Breast epithelium (tissue), 4 donors: ENCODE results near the gene CYP4F2. TPM values are rescaled to one million over a fixed set of nuclear protein-coding genes. Genes with fewer than 3 reads are reported as not detected.
"Not testable (repeated sequence)": the region's sequence is repeated elsewhere in the genome, so short reads cannot be mapped to it uniquely, and the experiment has no call there.

ENCODE experiments used
- DNase-seq, 2 donors: peaks; one replicate each; pipeline ENCODE4 v3.0.0-alpha.2; 2019; ENCODE audit warnings: low spot score in 2 of 2
- H3K27ac ChIP-seq, 2 donors: fragments of 200-600 bp; sonication (generic) in 1 of 2; one replicate each; pipeline ENCODE4 v1.5.1; 2016 to 2019; ENCODE audit warnings: mild to moderate bottlenecking in 1 of 2
- H3K27me3 ChIP-seq, 2 donors: fragments of 200-600 bp; sonication (generic) in 1 of 2; one replicate each; pipeline versions ENCODE4 v1.5.1 to v1.6.0; 2017 to 2019; ENCODE audit warnings: control low read depth in 1 of 2, mild to moderate bottlenecking in 1 of 2
- H3K36me3 ChIP-seq: fragments of 200-600 bp; one replicate; pipeline ENCODE4 v1.5.1; 2019
- H3K4me1 ChIP-seq, 2 donors: fragments of 200-600 bp; sonication (generic); one replicate each; pipeline ENCODE4 v1.5.1; 2016 to 2019; ENCODE audit warnings: control low read depth in 1 of 2
- H3K4me3 ChIP-seq, 3 donors: fragments of 200-600 bp; sonication (generic); 1 replicate in 2 of 3; 2 replicates in 1 of 3; pipeline ENCODE4 v1.5.1; 2016 to 2019; ENCODE audit warnings: mild to moderate bottlenecking in 3 of 3, moderate library complexity in 2 of 3
- H3K9me3 ChIP-seq, 2 donors: fragments of 200-600 bp; sonication (generic) in 1 of 2; one replicate each; pipeline ENCODE4 v1.5.1; 2016 to 2019; ENCODE audit warnings: control low read depth in 1 of 2
- POLR2A ChIP-seq: fragments of 450-650 bp; IDR thresholded peaks from one replicate; pipeline ENCODE4 v1.6.1; 2016; ENCODE audit warnings: antibody characterized with exemption, mild to moderate bottlenecking, moderate library complexity
- POLR2AphosphoS5 ChIP-seq, 3 donors: sonication (generic); formaldehyde crosslinking; IDR thresholded peaks; one replicate each; pipeline ENCODE4 v1.6.1; 2017; ENCODE audit warnings: antibody characterized with exemption in 3 of 3
- intact Hi-C: fragments of 100-400 bp; cut with DNase I; formaldehyde crosslinking; loops from one replicate; pipeline ENCODE4 v1.15.1; 2023; ENCODE audit warnings: low total_unique reads
- total RNA-seq, 3 donors: library from RNA; depleted of rRNA; stranded (reverse); fragments of >200 nt; gene quantifications; one replicate each; pipeline ENCODE4 v1.1.0, GENCODE V29; 2016
- TF ChIP-seq, protein P1 (sequence below), 3 donors: fragments of 450-650 bp; IDR thresholded peaks; one replicate each; pipeline ENCODE4 v1.5.1; 2016 to 2017; ENCODE audit warnings: antibody characterized with exemption in 3 of 3, mild to moderate bottlenecking in 3 of 3, moderate library complexity in 3 of 3

CYP4F2 gene
- total RNA-seq, 3 donors from 2014 or later = under 0.01 TPM; not detected in 2

DNA sequence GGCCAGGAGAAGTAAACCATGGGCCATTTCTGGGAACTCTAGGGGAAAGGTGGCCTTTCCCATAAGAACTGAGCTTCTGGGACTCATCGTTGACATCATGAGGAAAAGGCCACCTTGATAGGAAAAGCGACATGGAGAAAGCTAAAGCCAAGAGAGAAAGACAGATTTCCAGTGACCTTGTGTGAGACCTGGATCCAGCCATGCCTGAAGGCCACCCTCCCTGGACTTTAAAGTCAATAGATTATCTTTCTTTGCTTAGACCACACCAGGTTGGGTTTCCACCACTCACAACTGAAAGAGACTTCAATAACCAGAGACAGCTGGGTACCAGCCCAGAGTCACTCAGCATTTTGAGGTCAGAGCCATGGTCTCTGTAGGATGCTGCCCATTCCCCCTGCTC is 3.5 kb downstream of the CYP4F2 start:
- Histone ChIP-seq H3K9me3 (no peaks in the 10 kb centered on the region), H3K36me3 (no peaks in the 10 kb centered on the region), H3K27ac (no peak overlapping the region), H3K4me3 (no peak overlapping the region), H3K4me1 (no peaks in the 10 kb centered on the region), H3K27me3 (peaks cover 0 to 12% of the 10 kb centered on the region in 2 donors)
- intact Hi-C loops = no loop called here
- TF ChIP-seq, protein P1, sequence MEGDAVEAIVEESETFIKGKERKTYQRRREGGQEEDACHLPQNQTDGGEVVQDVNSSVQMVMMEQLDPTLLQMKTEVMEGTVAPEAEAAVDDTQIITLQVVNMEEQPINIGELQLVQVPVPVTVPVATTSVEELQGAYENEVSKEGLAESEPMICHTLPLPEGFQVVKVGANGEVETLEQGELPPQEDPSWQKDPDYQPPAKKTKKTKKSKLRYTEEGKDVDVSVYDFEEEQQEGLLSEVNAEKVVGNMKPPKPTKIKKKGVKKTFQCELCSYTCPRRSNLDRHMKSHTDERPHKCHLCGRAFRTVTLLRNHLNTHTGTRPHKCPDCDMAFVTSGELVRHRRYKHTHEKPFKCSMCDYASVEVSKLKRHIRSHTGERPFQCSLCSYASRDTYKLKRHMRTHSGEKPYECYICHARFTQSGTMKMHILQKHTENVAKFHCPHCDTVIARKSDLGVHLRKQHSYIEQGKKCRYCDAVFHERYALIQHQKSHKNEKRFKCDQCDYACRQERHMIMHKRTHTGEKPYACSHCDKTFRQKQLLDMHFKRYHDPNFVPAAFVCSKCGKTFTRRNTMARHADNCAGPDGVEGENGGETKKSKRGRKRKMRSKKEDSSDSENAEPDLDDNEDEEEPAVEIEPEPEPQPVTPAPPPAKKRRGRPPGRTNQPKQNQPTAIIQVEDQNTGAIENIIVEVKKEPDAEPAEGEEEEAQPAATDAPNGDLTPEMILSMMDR (IDR thresholded peaks at IDR 0.05) = no peak
- TF ChIP-seq POLR2A = no peak
- no peak for TF ChIP-seq POLR2AphosphoS5 (IDR thresholded peaks at IDR 0.05)
- no peak for DNase-seq

GRCh38 chr19:15893477-15893876 is 4.4 kb downstream of the CYP4F2 start:
- H3K4me3 ChIP-seq = no peak overlapping the region
- H3K9me3 ChIP-seq = no peaks in the 10 kb centered on the region
- TF ChIP-seq POLR2A (no peak), POLR2AphosphoS5 (IDR thresholded peaks at IDR 0.05) (no peak)
- TF ChIP-seq, protein P1 (IDR thresholded peaks at IDR 0.05) = no peak
- H3K27me3 ChIP-seq = peaks cover 0 to 10% of the 10 kb centered on the region in 2 donors
- DNase-seq = no peak
- no peak overlapping the region for H3K27ac ChIP-seq
- no peaks in the 10 kb centered on the region for H3K4me1 ChIP-seq
- H3K36me3 ChIP-seq = no peaks in the 10 kb centered on the region
- intact Hi-C loops = no loop called here

- no peaks in the 10 kb centered on the region for H3K36me3 ChIP-seq
- no peak overlapping the region for H3K4me3 ChIP-seq
- TF ChIP-seq POLR2A (no peak), POLR2AphosphoS5 (IDR thresholded peaks at IDR 0.05) (no peak)
- TF ChIP-seq, protein P1 (IDR thresholded peaks at IDR 0.05) = no peak
- DNase-seq = no peak
- no peaks in the 10 kb centered on the region for H3K4me1 ChIP-seq
- H3K9me3 ChIP-seq = no peaks in the 10 kb centered on the region
- no peak overlapping the region for H3K27ac ChIP-seq
- intact Hi-C loops = no loop called here
- peaks cover 0 to 4% of the 10 kb centered on the region in 2 donors for H3K27me3 ChIP-seq
Observed at GRCh38 chr19:15892012-15892411, 5.9 kb downstream of the CYP4F2 start.

DNA sequence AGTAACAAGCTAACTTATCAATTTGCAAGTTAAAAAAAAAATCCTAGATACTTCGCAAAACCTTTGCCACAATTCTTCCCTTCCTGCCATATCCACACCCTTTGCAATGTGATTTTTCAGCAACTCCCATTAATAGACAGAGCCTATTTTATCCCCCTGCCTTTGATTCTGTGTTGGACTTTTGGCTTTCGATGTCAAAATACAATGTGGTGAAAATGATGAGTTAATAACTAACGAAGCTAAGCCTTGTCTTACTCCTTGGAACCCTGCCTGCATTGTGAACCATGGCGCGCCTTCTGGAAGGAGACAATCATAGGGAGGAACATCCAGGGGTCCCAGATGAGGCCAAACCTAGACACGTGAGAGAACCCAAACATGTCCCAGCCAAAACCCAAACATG is 6.4 kb downstream of the CYP4F2 start:
- Histone ChIP-seq H3K9me3 (no peaks in the 10 kb centered on the region), H3K27ac (no peak overlapping the region), H3K27me3 (peaks cover 0 to 4% of the 10 kb centered on the region in 2 donors), H3K4me3 (no peak overlapping the region), H3K4me1 (no peaks in the 10 kb centered on the region), H3K36me3 (no peaks in the 10 kb centered on the region)
- intact Hi-C loops = no loop called here
- TF ChIP-seq, protein P1 (IDR thresholded peaks at IDR 0.05) = no peak
- TF ChIP-seq POLR2A (no peak), POLR2AphosphoS5 (IDR thresholded peaks at IDR 0.05) (no peak)
- no peak for DNase-seq

GRCh38 chr19:15889339-15889738 is 8.5 kb downstream of the CYP4F2 start:
- H3K27me3 ChIP-seq, H3K27ac ChIP-seq, intact Hi-C loops, H3K36me3 ChIP-seq, H3K4me3 ChIP-seq, DNase-seq, H3K9me3 ChIP-seq, H3K4me1 ChIP-seq: not testable (repeated sequence)

DNA sequence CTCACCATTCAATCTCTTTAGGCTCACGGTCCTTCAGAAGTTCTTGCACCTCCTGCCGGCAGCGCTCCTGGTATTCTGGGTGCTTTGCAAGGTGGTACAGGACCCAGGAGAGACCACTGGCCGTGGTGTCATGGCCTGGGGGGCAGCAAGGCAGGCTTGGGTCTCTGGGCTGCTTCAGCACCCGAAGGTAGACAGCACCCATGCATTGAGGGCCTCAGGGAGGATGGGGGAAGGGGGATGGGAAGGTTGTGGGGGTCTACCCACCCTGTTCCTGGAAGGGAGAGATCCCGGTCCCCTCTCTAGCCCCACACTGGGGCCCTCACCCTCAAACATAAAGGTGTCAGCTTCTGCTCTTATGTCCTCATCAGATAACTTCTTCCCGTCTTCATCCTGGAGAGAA is 12.0 kb downstream of the CYP4F2 start:
- H3K4me3 ChIP-seq = no peak overlapping the region
- TF ChIP-seq POLR2A = no peak
- TF ChIP-seq POLR2AphosphoS5 (IDR thresholded peaks at IDR 0.05) = no peak
- TF ChIP-seq, protein P1 (IDR thresholded peaks at IDR 0.05) = no peak
- no peaks in the 10 kb centered on the region for H3K4me1 ChIP-seq
- intact Hi-C loops = no loop called here
- H3K27me3 ChIP-seq = no peaks in the 10 kb centered on the region
- H3K36me3 ChIP-seq = no peaks in the 10 kb centered on the region
- no peak for DNase-seq
- no peak overlapping the region for H3K27ac ChIP-seq
- H3K9me3 ChIP-seq = no peaks in the 10 kb centered on the region
